GM21390 (cell line): ENCODE measurements around the gene AFG1L.
"Not testable (repeated sequence)": the region's sequence is repeated elsewhere in the genome, so short reads cannot be mapped to it uniquely, and the experiment has no call there.

Source experiments
- ATAC-seq: cut with Tn5 transposase; IDR thresholded peaks from one replicate; pipeline ENCODE4 v1.9.1; 2021; ENCODE audit not compliant: unreplicated experiment

AFG1L gene

DNA sequence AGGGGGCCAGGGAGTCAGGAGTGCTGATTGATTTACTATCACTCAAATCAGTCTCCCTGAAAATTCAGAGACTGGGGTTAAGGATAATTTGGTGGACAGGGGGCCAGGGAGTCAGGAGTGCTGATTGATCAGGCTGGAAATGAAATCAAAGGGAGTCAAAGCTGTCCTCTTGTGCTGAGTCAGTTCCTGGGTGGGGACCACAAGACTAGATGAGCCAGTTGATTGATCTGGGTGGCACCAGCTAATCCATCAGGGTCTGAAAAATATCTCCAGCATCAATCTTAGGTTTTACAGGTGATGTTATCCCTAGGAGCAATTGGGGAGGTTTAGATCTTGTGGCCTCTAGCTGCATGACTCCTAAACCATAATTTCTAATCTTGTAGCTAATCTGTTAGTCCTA is 6.1 kb upstream of the AFG1L start:
- no peak for ATAC-seq

DNA sequence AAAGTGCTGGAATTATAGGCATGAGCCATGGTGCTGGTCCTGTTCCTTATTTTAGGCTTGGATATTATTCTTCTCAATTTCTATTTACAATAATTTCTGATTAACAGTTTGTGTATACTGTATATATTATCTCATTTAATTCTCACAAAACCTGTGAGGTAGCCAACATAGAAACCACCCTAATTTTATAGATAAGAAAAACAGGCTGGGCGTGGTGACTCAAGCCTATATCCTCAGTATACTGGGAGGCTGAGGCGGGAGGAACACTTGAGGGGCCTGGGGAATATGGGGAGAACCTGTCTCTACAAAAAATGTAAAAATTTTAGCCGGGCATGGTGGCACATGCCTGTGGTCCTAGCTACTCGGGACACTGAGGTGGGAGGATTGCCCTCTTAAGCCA is 3.8 kb upstream of the AFG1L start:
- ATAC-seq, result no peak

DNA sequence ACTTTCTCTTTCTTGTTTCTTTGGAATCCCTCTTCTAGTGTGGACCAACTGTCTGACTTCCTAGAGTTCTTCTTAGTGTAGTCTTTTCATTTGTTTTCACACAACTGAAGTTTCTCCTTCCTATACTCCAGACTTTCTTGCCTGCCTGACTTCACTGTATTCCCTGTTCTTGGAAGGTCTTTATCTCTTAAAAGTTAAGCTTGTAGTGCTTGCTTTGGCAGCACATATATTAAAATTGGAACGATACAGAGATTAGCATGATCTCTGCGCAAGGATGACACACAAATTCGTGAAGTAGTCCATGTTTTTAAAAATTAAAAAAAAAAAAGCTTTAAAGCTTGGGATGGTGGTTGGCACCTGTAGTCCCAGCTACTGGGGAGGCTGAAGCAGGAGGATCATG is 2.3 kb upstream of the AFG1L start:
- ATAC-seq, result not testable (repeated sequence)

DNA sequence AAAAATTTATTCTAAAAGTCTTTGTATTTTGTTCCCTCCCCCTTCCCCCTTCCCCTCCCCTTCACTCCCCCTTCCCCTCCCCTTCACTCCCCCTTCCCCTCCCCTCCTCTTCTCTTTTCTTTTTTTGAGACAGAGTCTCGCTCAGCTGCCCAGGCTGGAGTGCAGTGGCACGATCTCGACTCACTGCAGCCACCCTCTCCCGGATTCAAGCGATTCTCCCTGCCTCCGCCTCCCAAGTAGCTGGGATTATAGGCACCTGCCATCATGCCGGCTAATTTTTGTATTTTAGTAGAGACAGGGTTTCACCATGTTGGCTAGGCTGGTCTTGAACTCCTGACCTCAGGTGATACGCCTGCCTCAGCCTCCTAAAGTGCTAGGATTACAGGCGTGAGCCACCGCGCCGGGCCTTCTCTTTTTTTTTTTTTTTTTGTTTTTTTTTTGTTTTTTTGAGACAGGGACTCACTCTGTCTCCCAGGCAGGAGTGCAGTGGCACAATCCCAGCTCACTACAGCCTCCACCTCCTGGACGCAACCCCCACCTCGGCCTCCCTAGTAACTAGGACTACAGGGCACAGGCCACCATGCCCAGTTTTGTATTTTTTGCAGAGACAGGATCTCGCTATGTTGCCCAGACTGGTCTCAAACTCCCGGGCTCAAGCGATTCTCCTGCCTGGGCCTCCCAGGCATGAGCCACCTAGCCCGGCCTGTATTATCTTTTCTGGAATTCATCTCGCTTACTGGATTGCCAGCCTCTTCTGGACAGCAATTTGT is 1.1 kb upstream of the AFG1L start:
- ATAC-seq, result no peak

DNA sequence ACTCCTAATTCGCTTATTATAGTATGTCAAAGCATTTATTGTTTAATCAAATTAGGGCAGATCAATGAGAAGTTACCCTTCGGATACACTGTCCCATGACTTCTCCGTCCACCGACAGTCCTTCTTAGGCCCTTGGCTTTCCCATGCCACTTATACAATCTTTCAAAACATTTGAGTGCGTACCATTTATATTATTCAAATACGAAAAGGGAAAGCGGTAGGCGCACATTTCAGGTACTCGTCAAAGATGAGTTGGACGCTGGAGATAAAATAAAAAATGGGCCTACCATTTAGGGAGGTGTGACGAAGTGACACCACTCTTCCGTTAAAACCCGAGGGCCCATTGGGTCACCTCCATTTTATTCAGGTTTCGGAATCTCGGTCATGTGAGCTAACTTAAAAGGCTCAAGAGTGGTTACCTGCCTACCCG is 542 bp upstream of the AFG1L start:
- ATAC-seq, result peak; percentile 28

DNA sequence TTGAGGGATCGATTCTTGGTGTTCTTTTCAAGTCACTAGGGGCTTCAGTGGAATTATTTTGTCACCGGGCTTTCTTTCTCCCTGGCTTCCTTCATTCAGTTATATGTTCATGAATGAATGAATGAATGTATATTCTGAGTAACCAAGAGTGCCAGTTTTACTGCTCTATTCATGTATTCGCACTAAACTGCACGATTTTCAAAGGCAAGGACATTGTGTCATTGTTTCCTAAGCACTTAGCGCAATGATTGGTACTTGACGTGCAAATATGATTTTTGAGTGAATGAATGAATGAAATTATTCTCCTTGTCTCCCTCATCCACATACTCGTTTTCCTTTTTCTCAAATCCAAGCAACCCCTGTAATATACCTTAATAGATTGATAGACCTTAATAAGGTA is 822 bp downstream of the AFG1L start:
- no peak for ATAC-seq

DNA sequence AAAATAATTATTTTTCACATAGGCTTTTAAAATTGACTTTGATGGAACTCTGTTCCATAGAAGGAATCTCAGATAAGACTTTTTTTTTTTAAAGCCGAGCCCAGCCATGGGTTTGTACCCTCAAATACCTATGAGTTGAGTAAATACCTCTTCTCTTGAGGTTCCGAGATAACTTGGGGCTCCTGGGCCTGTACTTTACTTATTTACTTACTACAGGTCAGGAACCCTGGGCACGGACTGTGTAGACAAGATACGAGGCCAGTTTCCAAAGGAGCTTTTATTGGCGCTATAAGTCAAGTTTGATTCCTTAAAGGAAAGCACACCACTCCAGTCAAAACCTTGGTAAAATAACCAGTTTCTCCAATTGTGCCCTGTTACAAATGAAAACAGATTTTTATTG is 7.5 kb downstream of the AFG1L start:
- ATAC-seq, result no peak

DNA sequence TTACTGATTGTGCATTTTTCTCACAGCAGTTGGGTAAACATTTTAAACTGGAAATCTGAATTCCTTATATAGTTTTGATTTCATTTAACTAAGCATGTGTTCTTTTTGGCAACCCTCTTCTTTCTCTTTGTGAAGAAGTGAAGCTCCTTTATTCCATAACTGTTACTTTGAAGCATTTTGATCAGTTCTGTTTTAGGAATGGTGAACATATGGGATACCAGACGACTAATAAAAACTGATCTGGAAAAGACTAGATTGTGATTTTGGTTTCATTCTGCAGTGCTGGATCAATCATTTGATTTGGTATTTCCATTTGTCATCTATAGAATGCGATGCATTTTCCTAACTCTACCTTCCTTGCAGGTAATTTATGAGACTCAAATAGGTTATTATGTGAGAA is 9.8 kb downstream of the AFG1L start:
- ATAC-seq, result no peak

DNA sequence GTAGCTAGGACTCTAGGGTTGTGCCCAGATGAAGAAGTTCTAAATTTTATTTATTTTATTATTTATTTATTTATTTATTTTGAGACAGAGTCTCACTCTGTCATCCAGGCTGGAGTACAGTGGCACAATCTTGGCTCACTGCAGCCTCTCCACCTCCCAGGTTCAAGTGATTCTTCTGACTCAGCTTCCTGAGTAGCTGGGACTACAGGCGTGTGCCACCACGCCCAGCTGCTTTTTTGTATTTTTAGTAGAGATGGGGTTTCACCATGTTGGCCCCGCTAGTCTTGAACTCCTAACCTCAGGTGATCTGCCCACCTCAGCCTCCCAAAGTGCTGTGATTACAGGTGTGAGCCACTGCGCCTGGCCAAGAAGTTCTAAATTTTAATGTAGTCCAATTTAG is 13.8 kb downstream of the AFG1L start:
- ATAC-seq, result not testable (repeated sequence)

DNA sequence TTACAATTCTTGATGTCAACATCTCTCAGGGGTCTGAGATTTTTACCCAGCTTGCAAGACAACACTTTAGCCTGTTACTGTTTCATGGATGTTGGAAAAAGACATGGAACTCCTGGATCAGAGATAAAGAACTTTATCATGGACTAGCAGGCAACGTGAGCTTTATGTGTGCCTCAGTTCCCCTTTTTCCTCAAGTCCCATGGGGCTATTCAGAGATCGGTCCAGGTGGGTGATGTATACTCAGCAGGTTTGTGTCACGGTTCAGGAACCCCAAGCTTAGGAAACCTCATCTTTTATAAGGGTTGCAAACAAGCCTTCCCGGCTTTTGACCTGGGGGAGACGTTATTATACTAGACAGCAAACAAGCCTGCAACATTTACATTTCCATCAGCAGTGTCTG is 15.0 kb downstream of the AFG1L start:
- no peak for ATAC-seq

DNA sequence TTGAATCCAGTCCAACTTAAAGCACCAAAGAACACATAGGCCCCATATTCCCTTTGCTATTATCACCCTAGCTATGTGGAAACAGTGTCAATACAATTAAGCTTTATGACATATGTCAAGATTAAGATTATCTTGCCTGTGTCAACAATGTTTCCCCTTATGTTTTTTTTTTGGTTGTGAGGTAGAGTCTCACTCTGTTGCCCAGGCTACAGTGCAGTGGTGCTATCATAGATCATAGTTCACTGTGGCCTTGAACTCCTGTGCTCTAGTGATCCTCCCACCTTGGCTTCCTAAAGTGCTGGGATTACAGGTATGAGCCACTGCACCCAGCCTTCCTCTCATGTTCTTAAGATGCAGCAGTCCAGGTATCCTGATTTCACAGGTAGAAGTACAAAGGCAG is 17.8 kb downstream of the AFG1L start:
- ATAC-seq, result no peak

DNA sequence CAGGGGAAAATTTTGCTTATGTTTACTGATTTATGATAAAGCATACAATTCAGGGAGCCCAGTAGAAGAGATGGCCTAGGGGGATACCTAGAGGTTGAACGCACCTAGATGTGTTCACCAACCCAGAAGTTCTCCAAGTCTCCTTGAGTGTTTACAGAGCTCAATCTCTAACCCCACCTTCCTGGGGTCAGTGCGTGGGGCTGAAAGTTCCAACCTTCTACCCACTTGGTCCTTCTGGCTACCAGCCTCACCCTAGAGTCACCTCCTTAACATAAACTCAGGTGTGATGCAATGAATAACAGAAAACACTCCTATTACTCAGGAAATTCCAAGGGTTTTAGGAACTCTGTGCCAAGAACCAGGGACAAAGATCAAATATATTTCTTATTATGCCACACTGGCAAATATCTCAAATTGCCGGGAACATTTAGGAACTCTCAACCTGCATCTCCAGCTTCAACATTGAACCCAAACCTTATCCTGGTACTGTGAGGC is 26.4 kb downstream of the AFG1L start:
- ATAC-seq, result no peak

DNA sequence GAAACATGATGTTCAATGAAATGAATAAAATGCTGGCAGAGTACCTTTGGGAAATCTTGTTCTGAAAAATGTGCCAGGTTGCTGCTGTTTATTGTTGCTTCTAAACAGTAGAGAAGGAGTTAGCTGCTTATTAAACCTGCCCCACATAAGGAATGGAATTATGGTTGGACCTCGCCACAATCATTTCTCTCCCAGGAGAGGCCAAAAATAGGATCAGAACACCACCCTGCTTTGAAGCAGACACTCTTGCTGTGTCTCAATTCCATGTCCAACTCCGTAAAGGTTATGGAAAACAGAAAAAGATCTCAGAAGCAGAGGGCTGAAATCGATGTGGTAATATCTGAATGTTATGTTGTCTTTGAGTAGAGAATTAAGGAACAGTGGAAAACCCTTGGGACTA is 27.9 kb downstream of the AFG1L start:
- ATAC-seq, result no peak

DNA sequence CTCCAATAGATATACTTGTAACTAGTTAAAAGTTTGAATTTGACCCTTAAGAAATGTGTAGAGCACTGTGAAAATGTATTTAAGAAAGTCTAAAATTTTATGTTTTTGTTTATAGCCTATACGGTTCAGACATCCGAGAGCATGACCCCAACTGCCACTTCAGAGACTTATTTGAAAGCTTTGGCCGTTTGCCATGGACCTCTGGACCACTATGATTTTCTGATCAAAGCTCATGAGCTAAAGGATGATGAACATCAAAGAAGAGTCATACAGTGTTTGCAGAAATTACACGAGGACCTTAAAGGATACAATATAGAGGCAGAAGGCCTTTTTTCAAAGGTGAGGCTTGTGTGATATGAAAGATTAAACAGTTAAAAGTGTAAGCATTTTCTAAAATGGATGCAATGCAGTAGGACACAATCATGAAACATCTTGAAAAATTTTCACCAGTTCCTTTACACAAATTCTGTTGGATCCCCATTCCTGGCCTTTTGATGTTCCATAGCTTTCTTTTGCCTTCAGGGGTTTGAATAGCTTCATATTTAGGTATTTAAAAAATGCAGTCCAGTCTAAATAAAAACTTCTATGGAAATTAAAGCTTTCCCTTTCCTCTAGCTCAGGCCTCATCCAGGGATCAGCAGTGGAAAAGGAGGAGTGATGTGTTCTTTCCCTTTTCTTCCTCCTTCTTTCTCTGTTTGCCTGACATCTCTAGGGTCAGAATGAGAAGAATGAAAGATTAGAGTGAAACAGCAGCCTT is 29.0 kb downstream of the AFG1L start:
- ATAC-seq, result no peak

DNA sequence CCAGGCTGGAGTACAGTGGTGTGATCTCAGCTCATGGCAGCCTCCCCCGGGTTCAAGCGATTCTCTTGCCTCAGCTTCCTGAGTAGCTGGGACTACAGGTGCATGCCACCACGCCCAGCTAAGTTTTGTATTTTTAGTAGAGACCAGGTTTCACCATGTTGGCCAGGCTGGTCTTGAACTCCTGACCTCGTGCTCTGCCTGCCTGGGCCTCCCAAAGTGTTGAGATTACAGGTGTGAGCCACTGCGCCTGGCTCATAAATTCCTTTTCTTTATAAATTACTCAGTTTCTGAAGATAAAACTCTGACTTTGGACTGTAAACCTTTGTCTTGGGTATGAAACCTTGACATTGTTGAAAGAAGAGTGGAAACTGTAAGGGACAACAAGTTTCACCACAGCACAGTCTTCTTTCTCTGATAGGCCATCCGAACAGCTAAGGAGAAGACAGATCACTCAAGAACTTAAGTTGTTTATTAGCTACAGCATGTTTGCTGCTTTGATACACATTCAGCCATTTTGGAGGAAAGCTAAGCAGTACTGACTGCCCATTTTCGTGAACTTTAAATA is 35.4 kb downstream of the AFG1L start:
- ATAC-seq, result not testable (repeated sequence)

DNA sequence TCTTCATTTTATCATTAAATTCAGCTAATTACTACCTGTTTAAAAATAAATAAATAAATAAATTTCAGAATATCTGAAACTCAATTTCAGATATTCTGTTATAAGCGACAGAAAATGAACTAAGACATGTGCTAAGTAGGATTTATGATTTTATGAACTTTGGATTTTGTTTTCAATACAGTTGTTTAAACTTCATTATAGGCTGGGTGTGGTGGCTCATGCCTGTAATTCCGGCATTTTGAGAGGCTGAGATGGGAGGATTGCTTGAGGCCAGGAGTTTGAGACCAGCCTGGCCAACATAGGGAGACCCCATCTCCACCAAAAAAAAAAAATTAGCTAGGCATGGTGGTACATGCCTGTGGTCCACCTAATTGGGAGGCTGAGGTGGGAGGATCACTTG is 36.0 kb downstream of the AFG1L start:
- ATAC-seq, result no peak

DNA sequence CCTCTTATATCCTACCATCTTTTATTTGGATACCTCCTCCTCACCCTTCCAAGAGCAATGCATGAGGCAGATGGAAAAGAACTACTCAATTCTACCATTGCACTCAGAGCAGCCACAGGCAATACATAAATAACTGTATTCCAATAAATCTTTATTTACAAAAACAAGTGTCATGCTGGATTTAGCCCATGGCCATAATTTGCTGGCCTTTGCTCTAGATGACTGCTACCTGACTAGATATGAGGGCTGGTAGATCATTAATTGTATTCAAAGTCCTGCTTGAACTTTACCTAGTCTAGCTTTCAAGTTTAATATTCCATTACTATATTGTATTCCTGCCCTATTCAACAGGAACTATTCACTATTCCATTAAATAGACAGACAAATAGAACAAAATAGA is 37.1 kb downstream of the AFG1L start:
- no peak for ATAC-seq

DNA sequence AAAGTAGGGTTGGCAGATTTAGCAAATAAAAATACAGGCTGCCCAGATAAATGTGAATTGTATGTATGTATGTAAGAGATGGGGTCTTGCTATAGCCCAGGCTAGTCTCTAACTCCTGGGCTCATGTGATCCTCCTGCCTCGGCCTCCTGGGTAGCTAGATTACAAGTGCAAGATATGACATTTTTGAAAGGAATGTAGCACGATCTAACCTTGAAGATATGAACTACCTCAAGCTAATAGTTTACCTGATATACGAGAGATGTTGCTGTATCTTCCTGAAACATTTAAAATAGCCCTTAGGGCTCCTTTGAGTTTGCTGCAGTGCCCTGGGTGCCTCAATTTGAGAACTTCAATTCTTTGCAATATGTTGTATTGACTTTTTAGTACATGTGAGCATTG is 42.1 kb downstream of the AFG1L start:
- ATAC-seq, result no peak

DNA sequence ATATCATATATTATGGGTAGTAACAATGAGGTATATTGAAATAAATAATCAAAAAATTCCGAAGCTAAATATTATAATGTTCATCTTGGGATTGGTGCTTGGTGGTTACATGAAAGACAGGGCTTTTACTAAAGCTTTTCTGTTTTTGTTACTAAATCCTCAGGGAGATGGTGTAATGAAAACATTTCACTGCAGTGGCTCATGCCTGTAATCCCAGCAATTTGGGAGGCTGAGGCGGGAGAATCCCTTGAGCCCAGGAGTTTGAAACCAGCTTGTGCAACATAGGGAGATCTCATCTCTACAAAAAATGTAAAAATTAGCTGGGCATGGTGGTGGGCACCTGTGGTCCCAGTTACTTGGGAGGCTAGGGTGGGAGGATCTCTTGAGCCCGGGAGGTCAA is 42.9 kb downstream of the AFG1L start:
- no peak for ATAC-seq

DNA sequence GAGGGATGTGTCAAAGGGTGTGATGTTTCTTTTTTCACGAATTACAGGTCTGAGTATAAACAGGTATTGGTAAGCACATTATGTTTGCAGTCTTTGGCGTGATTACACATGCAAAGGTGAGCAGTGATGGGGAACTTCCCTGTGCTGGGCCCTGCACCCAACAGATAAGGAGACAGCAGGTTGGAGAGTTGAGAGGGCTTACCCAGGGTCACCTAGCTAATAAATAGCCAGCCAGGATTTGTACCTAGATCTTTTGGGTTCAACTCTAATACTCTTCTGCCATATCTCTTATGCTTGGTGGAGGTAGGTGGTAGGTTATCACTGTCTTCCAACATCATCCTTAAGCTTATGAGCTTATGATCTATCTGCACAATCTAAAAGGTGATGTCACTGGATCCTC is 46.5 kb downstream of the AFG1L start:
- no peak for ATAC-seq

DNA sequence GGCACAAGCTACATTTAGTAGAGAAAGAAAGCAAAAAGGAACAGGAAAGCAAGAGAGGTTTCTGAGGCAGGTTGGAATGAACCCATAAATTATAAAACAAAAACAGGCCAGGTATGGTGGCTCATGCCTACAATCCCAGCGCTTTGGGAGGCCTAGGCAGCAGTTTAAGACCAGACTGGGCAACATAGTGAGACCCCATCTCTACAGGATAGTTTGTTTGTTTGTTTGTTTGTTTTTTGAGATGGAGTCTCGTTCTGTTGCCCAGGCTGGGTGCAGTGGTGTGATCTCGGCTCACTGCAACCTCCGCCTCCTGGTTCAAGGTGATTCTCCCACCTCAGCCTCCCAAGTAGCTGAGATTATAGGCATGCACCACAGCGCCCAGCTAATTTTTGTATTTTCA is 49.0 kb downstream of the AFG1L start:
- ATAC-seq, result no peak
